ENCODE measurements around the gene PLEKHA7.

Gene PLEKHA7

GRCh38 chr11:16982809-16983208 lies 31.4 kb downstream of the PLEKHA7 start:
- Histone ChIP-seq H3K79me2 (ENCODE audit: control insufficient read depth, low read length) (no peaks in the 10 kb centered on the region), H4K20me1 (ENCODE audit: control insufficient read depth, insufficient read depth, low read depth, low read length) (no peaks in the 10 kb centered on the region), H3K4me3 (ENCODE audit: low read length) (no peak overlapping the region), H3K36me3 (ENCODE audit: control insufficient read depth, low read length) (no peaks in the 10 kb centered on the region), H3K9me3 (ENCODE audit: control insufficient read depth, insufficient read depth, low read length) (no peaks in the 10 kb centered on the region), H3K4me1 (ENCODE audit: control insufficient read depth, low read length) (no peaks in the 10 kb centered on the region), H3K4me2 (ENCODE audit: low read length) (no peak overlapping the region), H3K27ac (ENCODE audit: low read depth, low read length) (no peak overlapping the region), H3F3A (ENCODE audit: control insufficient read depth, insufficient read depth) (no peaks in the 10 kb centered on the region), H3K27me3 (ENCODE audit: control insufficient read depth, low read length) (0 out of 2 replicates have a peak, but pooled peaks cover under 1% of the 10 kb centered on the region), H3K9me2 (replicated peaks; ENCODE audit: control insufficient read depth, low read length) (no peaks in the 10 kb centered on the region)
- TF ChIP-seq EZH2phosphoT487 (IDR thresholded peaks at IDR 0.05; ENCODE audit: borderline replicate concordance, low read length) (no peak), CTCF (IDR thresholded peaks at IDR 0.05; ENCODE audit: low read depth, low read length, poor library complexity, severe bottlenecking) (no peak)

GRCh38 chr11:16982256-16982671 lies 31.9 kb downstream of the PLEKHA7 start:
- Histone ChIP-seq H3K4me1 (ENCODE audit: control insufficient read depth, low read length) (no peaks in the 10 kb centered on the region), H3F3A (ENCODE audit: control insufficient read depth, insufficient read depth) (no peaks in the 10 kb centered on the region), H3K9me2 (replicated peaks; ENCODE audit: control insufficient read depth, low read length) (no peaks in the 10 kb centered on the region), H3K4me3 (ENCODE audit: low read length) (no peak overlapping the region), H3K36me3 (ENCODE audit: control insufficient read depth, low read length) (no peaks in the 10 kb centered on the region), H4K20me1 (ENCODE audit: control insufficient read depth, insufficient read depth, low read depth, low read length) (no peaks in the 10 kb centered on the region), H3K9me3 (ENCODE audit: control insufficient read depth, insufficient read depth, low read length) (no peaks in the 10 kb centered on the region), H3K79me2 (ENCODE audit: control insufficient read depth, low read length) (no peaks in the 10 kb centered on the region), H3K27ac (ENCODE audit: low read depth, low read length) (no peak overlapping the region), H3K4me2 (ENCODE audit: low read length) (no peak overlapping the region), H3K27me3 (ENCODE audit: control insufficient read depth, low read length) (0 out of 2 replicates have a peak, but pooled peaks cover 4% of the 10 kb centered on the region)
- TF ChIP-seq EZH2phosphoT487 (IDR thresholded peaks at IDR 0.05; ENCODE audit: borderline replicate concordance, low read length) = no peak
- TF ChIP-seq CTCF (IDR thresholded peaks at IDR 0.05; ENCODE audit: low read depth, low read length, poor library complexity, severe bottlenecking) = no peak

- H3K4me3 ChIP-seq (ENCODE audit: low read length) = no peak overlapping the region
- no peaks in the 10 kb centered on the region for H3K9me2 ChIP-seq (replicated peaks; ENCODE audit: control insufficient read depth, low read length)
- H3K36me3 ChIP-seq (ENCODE audit: control insufficient read depth, low read length) = no peaks in the 10 kb centered on the region
- no peaks in the 10 kb centered on the region for H3K9me3 ChIP-seq (ENCODE audit: control insufficient read depth, insufficient read depth, low read length)
- TF ChIP-seq CTCF (IDR thresholded peaks at IDR 0.05; ENCODE audit: low read depth, low read length, poor library complexity, severe bottlenecking) = no peak
- no peak for TF ChIP-seq EZH2phosphoT487 (IDR thresholded peaks at IDR 0.05; ENCODE audit: borderline replicate concordance, low read length)
- H3K79me2 ChIP-seq (ENCODE audit: control insufficient read depth, low read length) = no peaks in the 10 kb centered on the region
- no peaks in the 10 kb centered on the region for H3F3A ChIP-seq (ENCODE audit: control insufficient read depth, insufficient read depth)
- H3K4me2 ChIP-seq (ENCODE audit: low read length) = no peak overlapping the region
- H3K27me3 ChIP-seq (ENCODE audit: control insufficient read depth, low read length) = peaks cover 9% of the 10 kb centered on the region; the same call in 1 of the 2 replicates
- H3K27ac ChIP-seq (ENCODE audit: low read depth, low read length) = no peak overlapping the region
- no peaks in the 10 kb centered on the region for H3K4me1 ChIP-seq (ENCODE audit: control insufficient read depth, low read length)
- H4K20me1 ChIP-seq (ENCODE audit: control insufficient read depth, insufficient read depth, low read depth, low read length) = no peaks in the 10 kb centered on the region
Measured at GRCh38 chr11:16981651-16982194, 32.5 kb downstream of the PLEKHA7 start.

Measured in DOHH2 (cell line).